Liver (tissue), 9 donors: ENCODE measurements around the gene PPP1R14C. TPM values are rescaled to one million over a fixed set of nuclear protein-coding genes. Genes with fewer than 3 reads are reported as not detected.

ENCODE experiments used
- DNase-seq: peaks from one replicate; pipeline ENCODE4 v3.0.0-alpha.2; 2017; ENCODE audit warnings: low spot score
- H3K27ac ChIP-seq, 2 donors: one replicate each; pipeline ENCODE4 v1.7.0; 2013; ENCODE audit warnings: inconsistent platforms in 2 of 2, low read length in 2 of 2, control low read depth in 1 of 2, low read depth in 1 of 2, mild to moderate bottlenecking in 1 of 2
- H3K27me3 ChIP-seq, 4 donors: one replicate each; pipeline versions ENCODE4 v1.6.1 to v1.7.0; 2013; ENCODE audit warnings: low read length in 3 of 4, inconsistent platforms in 1 of 4, mild to moderate bottlenecking in 1 of 4, moderate library complexity in 1 of 4; ENCODE audit not compliant: control insufficient read depth in 4 of 4, insufficient read depth in 4 of 4
- H3K36me3 ChIP-seq, 4 donors: one replicate each; pipeline versions ENCODE4 v1.6.1 to v1.7.0; 2013; ENCODE audit warnings: low read length in 3 of 4, mild to moderate bottlenecking in 3 of 4, low read depth in 1 of 4, moderate library complexity in 1 of 4; ENCODE audit not compliant: control insufficient read depth in 4 of 4, insufficient read depth in 3 of 4
- H3K4me1 ChIP-seq, 4 donors: one replicate each; pipeline versions ENCODE4 v1.6.1 to v1.7.0; 2013; ENCODE audit warnings: low read length in 3 of 4, mild to moderate bottlenecking in 3 of 4, moderate library complexity in 1 of 4; ENCODE audit not compliant: control insufficient read depth in 4 of 4, insufficient read depth in 4 of 4
- H3K4me3 ChIP-seq, 3 donors: one replicate each; pipeline versions ENCODE4 v1.6.1 to v1.7.0; 2013; ENCODE audit warnings: low read length in 3 of 3, control low read depth in 1 of 3, low read depth in 1 of 3, mild to moderate bottlenecking in 1 of 3
- H3K9ac ChIP-seq, 2 donors: one replicate each; pipeline ENCODE4 v1.7.0; 2013; ENCODE audit warnings: low read length in 2 of 2, mild to moderate bottlenecking in 2 of 2, moderate library complexity in 2 of 2, control low read depth in 1 of 2, low read depth in 1 of 2
- H3K9me3 ChIP-seq, 4 donors: one replicate each; pipeline versions ENCODE4 v1.6.1 to v1.7.0; 2013; ENCODE audit warnings: low read length in 3 of 4; ENCODE audit not compliant: control insufficient read depth in 4 of 4
- FOXA1 ChIP-seq: IDR thresholded peaks from 2 replicates; pipeline ENCODE4 v1.6.1; 2016; ENCODE audit warnings: antibody characterized with exemption
- FOXA2 ChIP-seq: IDR thresholded peaks from 2 replicates; pipeline ENCODE4 v1.6.1; 2016; ENCODE audit warnings: antibody characterized with exemption
- GABPA ChIP-seq, 2 donors: IDR thresholded peaks in 1 of 2; conservative IDR thresholded peaks in 1 of 2; 2 replicates each; pipeline ENCODE4 v1.6.1; 2016; ENCODE audit warnings: antibody characterized with exemption in 2 of 2, mild to moderate bottlenecking in 1 of 2, moderate library complexity in 1 of 2
- HNF4G ChIP-seq: IDR thresholded peaks from 2 replicates; pipeline ENCODE4 v1.6.1; 2016; ENCODE audit warnings: antibody characterized with exemption
- NR2F2 ChIP-seq: IDR thresholded peaks from 2 replicates; pipeline ENCODE4 v1.6.1; 2016; ENCODE audit warnings: antibody characterized with exemption
- RXRA ChIP-seq, 2 donors: IDR thresholded peaks; 2 replicates each; pipeline ENCODE4 v1.6.1; 2017 to 2018; ENCODE audit warnings: antibody characterized with exemption in 2 of 2, mild to moderate bottlenecking in 1 of 2
- YY1 ChIP-seq: IDR thresholded peaks from 2 replicates; pipeline ENCODE4 v1.6.1; 2016; ENCODE audit warnings: antibody characterized with exemption, mild to moderate bottlenecking
- whole genome bisulfite sequencing: extraction: QIAGEN DNeasy Blood & Tissue Kit; methylation state at CpG from one replicate; pipeline ENCODE4 v1.1.7; 2013; 5-methylcytosine and 5-hydroxymethylcytosine counted together
- polyA plus RNA-seq, 2 donors: library from polyadenylated mRNA; stranded (reverse) in 1 of 2; unstranded in 1 of 2; fragments of 200-250 nt in 1 of 2; fragments of >200 nt in 1 of 2; fragmentation: Nextera tagmentation in 1 of 2; extraction: Ambion mirVana in 1 of 2; gene quantifications; one replicate each; pipeline versions ENCODE4 v1.2.1 to v1.2.3, GENCODE V29; 2013 to 2015
- total RNA-seq, 2 donors: library from RNA; depleted of rRNA; stranded (reverse); fragments of >200 nt; gene quantifications; one replicate each; pipeline ENCODE4 v1.2.3, GENCODE V29; 2014
- TF ChIP-seq, protein P1 (sequence below): IDR thresholded peaks from 2 replicates; pipeline ENCODE4 v1.6.1; 2016; ENCODE audit warnings: antibody characterized with exemption
- TF ChIP-seq, protein P2 (sequence below): IDR thresholded peaks from 2 replicates; pipeline ENCODE4 v1.6.1; 2016; ENCODE audit warnings: antibody characterized with exemption, mild to moderate bottlenecking
- TF ChIP-seq, protein P3 (sequence below): IDR thresholded peaks from 2 replicates; pipeline ENCODE4 v1.6.1; 2016; ENCODE audit warnings: antibody characterized with exemption
- TF ChIP-seq, protein P4 (sequence below): IDR thresholded peaks from 2 replicates; pipeline ENCODE4 v1.6.1; 2016; ENCODE audit warnings: antibody characterized with exemption
- TF ChIP-seq, protein P5 (sequence below): fragments of 150-350 bp; IDR thresholded peaks from 2 replicates; pipeline ENCODE4 v1.5.1; 2017; ENCODE audit warnings: improper control_type of control experiment, low read depth, low read length; ENCODE audit not compliant: missing input control
- donor health status: healthy.
- donor health status: healthy.
- donor health status: healthy.
- donor health status: healthy.
- donor health status: healthy.

The PPP1R14C gene
- total and polyA plus RNA-seq, 4 donors: 0.05 TPM; not detected in 3

DNA sequence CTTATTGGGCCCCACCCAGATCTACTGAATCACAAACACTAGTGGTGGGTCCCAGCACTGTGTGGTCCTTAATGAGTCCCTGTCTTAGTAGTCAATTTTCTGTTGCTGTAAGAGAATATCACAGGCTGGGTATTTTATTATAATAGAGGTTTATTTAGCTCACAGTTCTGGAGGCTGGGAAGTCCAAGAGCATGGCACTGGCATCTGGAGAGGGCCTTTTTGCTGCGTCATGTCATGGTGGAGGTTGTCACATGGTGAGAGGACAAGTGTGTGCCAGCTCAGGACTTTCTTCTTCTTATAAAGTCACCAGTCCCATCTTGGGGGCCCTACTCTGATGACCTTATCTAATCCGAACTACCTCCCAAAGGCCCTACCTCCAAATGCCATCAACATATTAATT, 105.0 kb downstream of the PPP1R14C start (continued):
- TF ChIP-seq, protein P1, sequence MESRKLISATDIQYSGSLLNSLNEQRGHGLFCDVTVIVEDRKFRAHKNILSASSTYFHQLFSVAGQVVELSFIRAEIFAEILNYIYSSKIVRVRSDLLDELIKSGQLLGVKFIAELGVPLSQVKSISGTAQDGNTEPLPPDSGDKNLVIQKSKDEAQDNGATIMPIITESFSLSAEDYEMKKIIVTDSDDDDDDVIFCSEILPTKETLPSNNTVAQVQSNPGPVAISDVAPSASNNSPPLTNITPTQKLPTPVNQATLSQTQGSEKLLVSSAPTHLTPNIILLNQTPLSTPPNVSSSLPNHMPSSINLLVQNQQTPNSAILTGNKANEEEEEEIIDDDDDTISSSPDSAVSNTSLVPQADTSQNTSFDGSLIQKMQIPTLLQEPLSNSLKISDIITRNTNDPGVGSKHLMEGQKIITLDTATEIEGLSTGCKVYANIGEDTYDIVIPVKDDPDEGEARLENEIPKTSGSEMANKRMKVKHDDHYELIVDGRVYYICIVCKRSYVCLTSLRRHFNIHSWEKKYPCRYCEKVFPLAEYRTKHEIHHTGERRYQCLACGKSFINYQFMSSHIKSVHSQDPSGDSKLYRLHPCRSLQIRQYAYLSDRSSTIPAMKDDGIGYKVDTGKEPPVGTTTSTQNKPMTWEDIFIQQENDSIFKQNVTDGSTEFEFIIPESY: no peak
- no peak for TF ChIP-seq RXRA (IDR thresholded peaks at IDR 0.05)
- TF ChIP-seq NR2F2: no peak
- TF ChIP-seq, protein P2, sequence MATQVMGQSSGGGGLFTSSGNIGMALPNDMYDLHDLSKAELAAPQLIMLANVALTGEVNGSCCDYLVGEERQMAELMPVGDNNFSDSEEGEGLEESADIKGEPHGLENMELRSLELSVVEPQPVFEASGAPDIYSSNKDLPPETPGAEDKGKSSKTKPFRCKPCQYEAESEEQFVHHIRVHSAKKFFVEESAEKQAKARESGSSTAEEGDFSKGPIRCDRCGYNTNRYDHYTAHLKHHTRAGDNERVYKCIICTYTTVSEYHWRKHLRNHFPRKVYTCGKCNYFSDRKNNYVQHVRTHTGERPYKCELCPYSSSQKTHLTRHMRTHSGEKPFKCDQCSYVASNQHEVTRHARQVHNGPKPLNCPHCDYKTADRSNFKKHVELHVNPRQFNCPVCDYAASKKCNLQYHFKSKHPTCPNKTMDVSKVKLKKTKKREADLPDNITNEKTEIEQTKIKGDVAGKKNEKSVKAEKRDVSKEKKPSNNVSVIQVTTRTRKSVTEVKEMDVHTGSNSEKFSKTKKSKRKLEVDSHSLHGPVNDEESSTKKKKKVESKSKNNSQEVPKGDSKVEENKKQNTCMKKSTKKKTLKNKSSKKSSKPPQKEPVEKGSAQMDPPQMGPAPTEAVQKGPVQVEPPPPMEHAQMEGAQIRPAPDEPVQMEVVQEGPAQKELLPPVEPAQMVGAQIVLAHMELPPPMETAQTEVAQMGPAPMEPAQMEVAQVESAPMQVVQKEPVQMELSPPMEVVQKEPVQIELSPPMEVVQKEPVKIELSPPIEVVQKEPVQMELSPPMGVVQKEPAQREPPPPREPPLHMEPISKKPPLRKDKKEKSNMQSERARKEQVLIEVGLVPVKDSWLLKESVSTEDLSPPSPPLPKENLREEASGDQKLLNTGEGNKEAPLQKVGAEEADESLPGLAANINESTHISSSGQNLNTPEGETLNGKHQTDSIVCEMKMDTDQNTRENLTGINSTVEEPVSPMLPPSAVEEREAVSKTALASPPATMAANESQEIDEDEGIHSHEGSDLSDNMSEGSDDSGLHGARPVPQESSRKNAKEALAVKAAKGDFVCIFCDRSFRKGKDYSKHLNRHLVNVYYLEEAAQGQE: no peak
- TF ChIP-seq GABPA (IDR thresholded peaks at IDR 0.05 in 1 of 2, conservative IDR thresholded peaks at IDR 0.05 in 1 of 2): no peak

DNA sequence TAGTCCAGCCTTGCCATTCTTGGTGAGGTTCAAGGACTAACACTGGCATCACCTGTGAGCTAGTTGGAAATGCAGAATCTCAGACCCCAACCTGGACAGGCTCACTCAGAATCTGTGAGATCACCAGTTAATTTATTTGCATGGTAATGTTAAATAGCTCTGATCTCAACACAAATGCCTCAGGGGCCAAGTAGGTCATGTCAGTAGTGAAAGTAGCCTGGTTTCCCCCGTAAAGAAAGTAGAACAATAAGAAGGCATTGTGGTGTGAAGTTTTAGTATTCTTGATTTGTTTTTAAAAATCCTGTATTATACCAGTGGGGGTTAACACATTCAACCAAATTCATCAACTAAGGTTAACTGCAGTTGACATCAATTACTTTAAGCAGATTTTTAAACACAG, 105.5 kb downstream of the PPP1R14C start:
- Histone ChIP-seq H3K36me3 (no peaks in the 10 kb centered on the region), H3K9ac (no peak overlapping the region), H3K9me3 (peaks cover 0 to 7% (median 3%) of the 10 kb centered on the region in 4 donors), H3K27ac (no peak overlapping the region), H3K4me3 (no peak overlapping the region), H3K27me3 (no peaks in the 10 kb centered on the region), H3K4me1 (no peaks in the 10 kb centered on the region)
- TF ChIP-seq, protein P3, sequence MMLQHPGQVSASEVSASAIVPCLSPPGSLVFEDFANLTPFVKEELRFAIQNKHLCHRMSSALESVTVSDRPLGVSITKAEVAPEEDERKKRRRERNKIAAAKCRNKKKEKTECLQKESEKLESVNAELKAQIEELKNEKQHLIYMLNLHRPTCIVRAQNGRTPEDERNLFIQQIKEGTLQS: no peak
- no peak for TF ChIP-seq FOXA1
- TF ChIP-seq, protein P4, sequence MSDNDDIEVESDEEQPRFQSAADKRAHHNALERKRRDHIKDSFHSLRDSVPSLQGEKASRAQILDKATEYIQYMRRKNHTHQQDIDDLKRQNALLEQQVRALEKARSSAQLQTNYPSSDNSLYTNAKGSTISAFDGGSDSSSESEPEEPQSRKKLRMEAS: no peak
- TF ChIP-seq FOXA2: no peak
- TF ChIP-seq, protein P2: no peak
- no peak for DNase-seq
- 74% methylated on average over 1 of the region's 1 CpG for WGBS

DNA sequence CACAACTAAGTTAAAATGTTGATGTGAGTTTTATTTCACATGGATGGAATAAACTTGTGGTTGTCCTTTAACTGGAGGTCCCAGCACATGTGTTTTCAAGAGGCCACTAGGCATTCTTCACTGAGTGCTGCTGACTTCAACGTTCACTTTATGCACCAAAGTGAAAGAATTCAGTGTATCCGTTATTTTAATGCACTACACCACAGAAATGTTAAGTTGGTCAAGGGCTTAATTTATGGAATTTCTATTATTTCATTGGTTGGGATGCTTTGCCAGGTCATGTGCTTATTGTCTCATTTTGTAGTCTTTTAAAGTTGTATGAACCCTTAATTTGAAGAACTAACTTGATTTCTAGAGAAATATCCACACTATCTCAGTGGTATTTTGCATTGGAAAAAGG, 106.4 kb downstream of the PPP1R14C start:
- no peak overlapping the region for H3K4me3 ChIP-seq
- H3K36me3 ChIP-seq: no peaks in the 10 kb centered on the region
- H3K9ac ChIP-seq: no peak overlapping the region
- H3K27me3 ChIP-seq: no peaks in the 10 kb centered on the region
- 84% methylated on average over 2 of the region's 2 CpGs for WGBS
- no peak overlapping the region for H3K27ac ChIP-seq
- H3K9me3 ChIP-seq: peaks cover 0 to 7% (median 3%) of the 10 kb centered on the region in 4 donors
- DNase-seq: no peak
- H3K4me1 ChIP-seq: no peaks in the 10 kb centered on the region
- no peak for TF ChIP-seq NR2F2
- TF ChIP-seq RXRA (IDR thresholded peaks at IDR 0.05): no peak
- TF ChIP-seq, protein P4: no peak
- TF ChIP-seq, protein P2: no peak
- TF ChIP-seq, protein P3: no peak
- no peak for TF ChIP-seq YY1
- TF ChIP-seq, protein P5, sequence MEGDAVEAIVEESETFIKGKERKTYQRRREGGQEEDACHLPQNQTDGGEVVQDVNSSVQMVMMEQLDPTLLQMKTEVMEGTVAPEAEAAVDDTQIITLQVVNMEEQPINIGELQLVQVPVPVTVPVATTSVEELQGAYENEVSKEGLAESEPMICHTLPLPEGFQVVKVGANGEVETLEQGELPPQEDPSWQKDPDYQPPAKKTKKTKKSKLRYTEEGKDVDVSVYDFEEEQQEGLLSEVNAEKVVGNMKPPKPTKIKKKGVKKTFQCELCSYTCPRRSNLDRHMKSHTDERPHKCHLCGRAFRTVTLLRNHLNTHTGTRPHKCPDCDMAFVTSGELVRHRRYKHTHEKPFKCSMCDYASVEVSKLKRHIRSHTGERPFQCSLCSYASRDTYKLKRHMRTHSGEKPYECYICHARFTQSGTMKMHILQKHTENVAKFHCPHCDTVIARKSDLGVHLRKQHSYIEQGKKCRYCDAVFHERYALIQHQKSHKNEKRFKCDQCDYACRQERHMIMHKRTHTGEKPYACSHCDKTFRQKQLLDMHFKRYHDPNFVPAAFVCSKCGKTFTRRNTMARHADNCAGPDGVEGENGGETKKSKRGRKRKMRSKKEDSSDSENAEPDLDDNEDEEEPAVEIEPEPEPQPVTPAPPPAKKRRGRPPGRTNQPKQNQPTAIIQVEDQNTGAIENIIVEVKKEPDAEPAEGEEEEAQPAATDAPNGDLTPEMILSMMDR: no peak
- no peak for TF ChIP-seq HNF4G
- no peak for TF ChIP-seq GABPA (IDR thresholded peaks at IDR 0.05 in 1 of 2, conservative IDR thresholded peaks at IDR 0.05 in 1 of 2)
